GM10266 (cell line): ENCODE data around the gene ERFE.

Experiments
- DNase-seq: peaks from one replicate; pipeline ENCODE4 v3.0.0; 2012; ENCODE audit errors: extremely low spot score
- CTCF ChIP-seq: IDR thresholded peaks from 2 replicates; pipeline ENCODE4 v1.5.1; 2012; ENCODE audit warnings: mild to moderate bottlenecking, low read depth; ENCODE audit not compliant: control insufficient read depth, insufficient read depth; ENCODE audit errors: missing control alignments

ERFE gene

GRCh38 chr2:238174701-238175100 lies 15.9 kb downstream of the ERFE start:
- no peak for DNase-seq
- TF ChIP-seq CTCF: no peak

DNA sequence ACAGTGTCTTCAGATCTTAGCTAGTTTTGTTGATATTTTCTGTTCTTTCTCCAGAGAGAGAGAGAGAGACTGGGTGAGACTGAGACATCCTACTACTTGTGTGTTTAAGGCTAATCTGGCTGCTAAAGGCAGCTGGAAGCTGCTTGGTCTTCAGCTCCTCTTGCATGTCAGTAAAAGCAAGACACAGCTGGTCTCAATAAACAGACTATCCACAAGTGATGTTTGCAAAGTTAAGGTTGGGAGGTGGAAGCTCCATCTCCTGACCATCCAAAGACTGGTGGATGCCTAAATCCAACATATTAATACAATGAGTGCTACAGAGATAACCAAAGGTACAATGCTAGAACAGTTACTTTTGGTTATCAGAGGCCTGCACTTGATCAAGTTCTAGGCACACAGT lies 17.8 kb downstream of the ERFE start:
- no peak for DNase-seq
- no peak for TF ChIP-seq CTCF

GRCh38 chr2:238180554-238180953 lies 21.8 kb downstream of the ERFE start:
- no peak for TF ChIP-seq CTCF

GRCh38 chr2:238182362-238182761 lies 23.6 kb downstream of the ERFE start:
- DNase-seq: no peak

More at GRCh38 chr2:238180554-238180953, 21.8 kb downstream of the ERFE start:
- DNase-seq: no peak

GRCh38 chr2:238183821-238184220 lies 25.1 kb downstream of the ERFE start:
- no peak for DNase-seq
- TF ChIP-seq CTCF: no peak

More at GRCh38 chr2:238182362-238182761, 23.6 kb downstream of the ERFE start:
- no peak for TF ChIP-seq CTCF

GRCh38 chr2:238187618-238188548 lies 29.1 kb downstream of the ERFE start:
- TF ChIP-seq CTCF: no peak
- no peak for DNase-seq

DNA sequence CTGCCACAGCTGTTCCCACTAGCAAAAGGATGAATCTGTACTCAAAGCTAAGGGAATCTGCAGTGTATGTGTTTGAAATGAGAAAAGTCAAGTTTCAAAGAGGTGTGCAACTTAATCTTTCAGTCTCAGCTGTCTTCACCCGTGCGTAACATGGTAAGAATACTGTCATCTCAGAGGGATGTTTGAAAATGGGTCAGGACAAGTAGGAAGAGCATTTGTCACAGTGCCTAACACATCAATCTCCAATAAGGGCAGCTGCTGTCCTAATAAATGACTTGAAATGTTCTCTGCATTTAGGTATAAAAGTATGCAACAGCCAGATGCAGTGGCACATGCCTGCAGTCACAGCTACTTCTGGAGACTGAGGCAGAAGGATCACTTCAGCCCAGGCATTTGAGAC lies 31.7 kb downstream of the ERFE start:
- no peak for TF ChIP-seq CTCF
- DNase-seq: no peak
